DMS153 (cell line): ENCODE measurements around the gene FKBP4.

Source experiments
- DNase-seq: peaks from one replicate; lab custom pipeline; 2025; lab: John Stamatoyannopoulos, UW

Gene FKBP4

GRCh38 chr12:2853626-2854025, 58.9 kb downstream of the FKBP4 start:
- no peak for DNase-seq
